DND-41 (cell line): ENCODE results near the gene CITED2.

ENCODE experiments used
- ATAC-seq: fragments of 200-7000 bp; cut with Tn5 transposase; 3 replicates; pipeline ENCODE4 v1.9.1; 2021; ENCODE audit warnings: low read depth; ENCODE audit not compliant: insufficient read depth
- DNase-seq: peaks from one replicate; pipeline ENCODE4 v3.0.0-alpha.2; 2020
- H2AFZ ChIP-seq: 2 replicates; pipeline ENCODE4 v1.6.0; 2012; ENCODE audit warnings: low read depth, low read length
- H3K27ac ChIP-seq: 2 replicates; pipeline ENCODE4 v1.5.1; 2012; ENCODE audit warnings: low read length, inconsistent platforms
- H3K27me3 ChIP-seq: fragments of 200-600 bp; sonication (generic); 2 replicates; pipeline ENCODE4 v1.6.0; 2012; ENCODE audit warnings: low read length, mild to moderate bottlenecking, inconsistent platforms; ENCODE audit not compliant: insufficient read depth, poor library complexity
- H3K36me3 ChIP-seq: 2 replicates; pipeline ENCODE4 v1.5.1; 2012; ENCODE audit warnings: low read length, inconsistent platforms; ENCODE audit not compliant: insufficient read depth
- H3K4me1 ChIP-seq: 2 replicates; pipeline ENCODE4 v1.5.1; 2012; ENCODE audit warnings: mild to moderate bottlenecking, low read length; ENCODE audit not compliant: insufficient read depth
- H3K4me2 ChIP-seq: 2 replicates; pipeline ENCODE4 v1.6.0; 2012; ENCODE audit warnings: mild to moderate bottlenecking, moderate library complexity, low read length, inconsistent platforms; ENCODE audit not compliant: insufficient read depth
- H3K4me3 ChIP-seq, 2 experiments: fragments of 200-600 bp in 1 of 2; shearing (Covaris generic) in 1 of 2; 2 replicates each; pipeline ENCODE4 v1.5.1; 2012 to 2016; ENCODE audit warnings: inconsistent platforms in 2 of 2, low read length in 2 of 2, mild to moderate bottlenecking in 2 of 2, low read depth in 1 of 2, moderate library complexity in 1 of 2
- H3K79me2 ChIP-seq: 2 replicates; pipeline ENCODE4 v1.6.0; 2012; ENCODE audit warnings: low read length, inconsistent platforms; ENCODE audit not compliant: insufficient read depth
- H3K9ac ChIP-seq: 2 replicates; pipeline ENCODE4 v1.6.0; 2012; ENCODE audit warnings: low read depth, mild to moderate bottlenecking, inconsistent platforms, low read length, moderate library complexity
- H3K9me3 ChIP-seq: 2 replicates; pipeline ENCODE4 v1.5.1; 2012; ENCODE audit warnings: low read length, moderate library complexity, mild to moderate bottlenecking, inconsistent platforms; ENCODE audit not compliant: insufficient read depth, severe bottlenecking
- H4K20me1 ChIP-seq: 2 replicates; pipeline ENCODE4 v1.6.0; 2012; ENCODE audit warnings: low read length; ENCODE audit not compliant: insufficient read depth
- EZH2 ChIP-seq: IDR thresholded peaks from 3 replicates; pipeline ENCODE4 v1.6.1; 2012; ENCODE audit warnings: borderline replicate concordance, low read depth, mild to moderate bottlenecking, moderate library complexity, low read length, inconsistent platforms; ENCODE audit not compliant: severe bottlenecking
- TF ChIP-seq, protein P1 (sequence below): IDR thresholded peaks from 2 replicates; pipeline ENCODE4 v1.5.1; 2012; ENCODE audit warnings: borderline replicate concordance, low read length, moderate library complexity, mild to moderate bottlenecking; ENCODE audit not compliant: poor library complexity, severe bottlenecking; ENCODE audit errors: extremely low read depth

Gene CITED2

GRCh38 chr6:139376017-139376330 lies 1.5 kb upstream of the CITED2 start:
- H3K9me3 ChIP-seq, result no peaks in the 10 kb centered on the region
- peak overlapping the region; percentile 95 for H3K4me2 ChIP-seq
- H3K27me3 ChIP-seq, result no peaks in the 10 kb centered on the region
- no peak for DNase-seq
- TF ChIP-seq EZH2, result no peak
- TF ChIP-seq, protein P1, sequence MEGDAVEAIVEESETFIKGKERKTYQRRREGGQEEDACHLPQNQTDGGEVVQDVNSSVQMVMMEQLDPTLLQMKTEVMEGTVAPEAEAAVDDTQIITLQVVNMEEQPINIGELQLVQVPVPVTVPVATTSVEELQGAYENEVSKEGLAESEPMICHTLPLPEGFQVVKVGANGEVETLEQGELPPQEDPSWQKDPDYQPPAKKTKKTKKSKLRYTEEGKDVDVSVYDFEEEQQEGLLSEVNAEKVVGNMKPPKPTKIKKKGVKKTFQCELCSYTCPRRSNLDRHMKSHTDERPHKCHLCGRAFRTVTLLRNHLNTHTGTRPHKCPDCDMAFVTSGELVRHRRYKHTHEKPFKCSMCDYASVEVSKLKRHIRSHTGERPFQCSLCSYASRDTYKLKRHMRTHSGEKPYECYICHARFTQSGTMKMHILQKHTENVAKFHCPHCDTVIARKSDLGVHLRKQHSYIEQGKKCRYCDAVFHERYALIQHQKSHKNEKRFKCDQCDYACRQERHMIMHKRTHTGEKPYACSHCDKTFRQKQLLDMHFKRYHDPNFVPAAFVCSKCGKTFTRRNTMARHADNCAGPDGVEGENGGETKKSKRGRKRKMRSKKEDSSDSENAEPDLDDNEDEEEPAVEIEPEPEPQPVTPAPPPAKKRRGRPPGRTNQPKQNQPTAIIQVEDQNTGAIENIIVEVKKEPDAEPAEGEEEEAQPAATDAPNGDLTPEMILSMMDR, result no peak
- peak overlapping the region; percentile 83 for H3K9ac ChIP-seq
- H3K36me3 ChIP-seq, result no peaks in the 10 kb centered on the region; the same call in 1 of the 2 replicates
- H4K20me1 ChIP-seq, result no peaks in the 10 kb centered on the region
- peak overlapping the region; percentile 92 for H3K27ac ChIP-seq
- no peak for ATAC-seq
- peak overlapping the region; percentile 42 to 77 for H3K4me3 ChIP-seq
- peak overlapping the region; percentile 91 for H2AFZ ChIP-seq
- peaks cover 35% of the 10 kb centered on the region for H3K4me1 ChIP-seq
- peaks cover 17% of the 10 kb centered on the region for H3K79me2 ChIP-seq

- peak overlapping the region; percentile 42 to 77 for H3K4me3 ChIP-seq
- H3K27me3 ChIP-seq, result no peaks in the 10 kb centered on the region
- peak overlapping the region; percentile 91 for H2AFZ ChIP-seq
- ATAC-seq, result peak; percentile 65
- no peaks in the 10 kb centered on the region; the same call in 1 of the 2 replicates for H3K36me3 ChIP-seq
- H3K9me3 ChIP-seq, result no peaks in the 10 kb centered on the region
- TF ChIP-seq EZH2, result no peak
- TF ChIP-seq, protein P1, result peak; percentile 25
- H4K20me1 ChIP-seq, result no peaks in the 10 kb centered on the region
- peak; percentile 87 for DNase-seq
- peak overlapping the region; percentile 83 for H3K9ac ChIP-seq
- peaks cover 35% of the 10 kb centered on the region for H3K4me1 ChIP-seq
- H3K27ac ChIP-seq, result peak overlapping the region; percentile 92
- H3K79me2 ChIP-seq, result peaks cover 17% of the 10 kb centered on the region
- peak overlapping the region; percentile 95 for H3K4me2 ChIP-seq
Observed at GRCh38 chr6:139375226-139376016, 973 bp upstream of the CITED2 start.

GRCh38 chr6:139373928-139374356 lies 506 bp downstream of the CITED2 start:
- ATAC-seq, result no peak; the same call in 2 of the 3 replicates

More at GRCh38 chr6:139373928-139374356, 506 bp downstream of the CITED2 start:
- Histone ChIP-seq H3K79me2 (peaks cover 17% of the 10 kb centered on the region), H3K4me3 (peak overlapping the region; percentile 42 to 77), H3K4me2 (peak overlapping the region; percentile 95), H4K20me1 (no peaks in the 10 kb centered on the region), H3K9me3 (no peaks in the 10 kb centered on the region), H3K27ac (peak overlapping the region; percentile 96), H3K9ac (peak overlapping the region; percentile 83), H2AFZ (peak overlapping the region; percentile 91), H3K27me3 (no peaks in the 10 kb centered on the region), H3K36me3 (no peaks in the 10 kb centered on the region; the same call in 1 of the 2 replicates), H3K4me1 (peaks cover 35% of the 10 kb centered on the region)
- TF ChIP-seq, protein P1, result no peak
- no peak for TF ChIP-seq EZH2
- no peak for DNase-seq
